HG02642 (cell line): Measurements from ENCODE around the gene FRAS1.
"Not testable (repeated sequence)": the region's sequence is repeated elsewhere in the genome, so short reads cannot be mapped to it uniquely, and the experiment has no call there.

ENCODE experiments used
- ATAC-seq: cut with Tn5 transposase; IDR thresholded peaks from one replicate; pipeline ENCODE4 v1.9.1; 2021; ENCODE audit warnings: mild to moderate bottlenecking; ENCODE audit not compliant: unreplicated experiment, poor library complexity

The FRAS1 gene

GRCh38 chr4:78092350-78092749 is 35.2 kb downstream of the FRAS1 start:
- not testable (repeated sequence) for ATAC-seq

- no peak for ATAC-seq
Observed at GRCh38 chr4:78092850-78093249, 35.7 kb downstream of the FRAS1 start.

GRCh38 chr4:78095081-78095480 is 38.0 kb downstream of the FRAS1 start:
- ATAC-seq: no peak

- ATAC-seq: no peak
Observed at GRCh38 chr4:78099058-78099457, 41.9 kb downstream of the FRAS1 start.

GRCh38 chr4:78100060-78100459 is 42.9 kb downstream of the FRAS1 start:
- ATAC-seq: no peak

GRCh38 chr4:78119698-78120097 is 62.6 kb downstream of the FRAS1 start:
- ATAC-seq: no peak

GRCh38 chr4:78120144-78120880 is 63.2 kb downstream of the FRAS1 start:
- no peak for ATAC-seq

- no peak for ATAC-seq
Observed at GRCh38 chr4:78121338-78121904, 64.3 kb downstream of the FRAS1 start.

- not testable (repeated sequence) for ATAC-seq
Observed at GRCh38 chr4:78125834-78126331, 68.8 kb downstream of the FRAS1 start.

- ATAC-seq: no peak
Observed at GRCh38 chr4:78129383-78130108, 72.4 kb downstream of the FRAS1 start.

- no peak for ATAC-seq
Observed at GRCh38 chr4:78131403-78131802, 74.3 kb downstream of the FRAS1 start.

- no peak for ATAC-seq
Observed at GRCh38 chr4:78136109-78137081, 79.3 kb downstream of the FRAS1 start.

- ATAC-seq: no peak
Observed at GRCh38 chr4:78137532-78137931, 80.4 kb downstream of the FRAS1 start.

- ATAC-seq: no peak
Observed at GRCh38 chr4:78138252-78138651, 81.1 kb downstream of the FRAS1 start.

- no peak for ATAC-seq
Observed at GRCh38 chr4:78143634-78144033, 86.5 kb downstream of the FRAS1 start.

- no peak for ATAC-seq
Observed at GRCh38 chr4:78145008-78145407, 87.9 kb downstream of the FRAS1 start.

GRCh38 chr4:78145622-78146021 is 88.5 kb downstream of the FRAS1 start:
- no peak for ATAC-seq

- ATAC-seq: no peak
Observed at GRCh38 chr4:78149751-78150542, 92.8 kb downstream of the FRAS1 start.

- no peak for ATAC-seq
Observed at GRCh38 chr4:78150543-78150864, 93.4 kb downstream of the FRAS1 start.

GRCh38 chr4:78152795-78153194 is 95.7 kb downstream of the FRAS1 start:
- ATAC-seq: no peak
